ENCODE results near the gene MAP2K5.

The MAP2K5 gene

GRCh38 chr15:67594770-67595169 lies 52.3 kb downstream of the MAP2K5 start:
- Histone ChIP-seq H3K27me3 (ENCODE audit: insufficient read depth, low read length, poor library complexity) (no peaks in the 10 kb centered on the region), H3K4me2 (ENCODE audit: low read length) (no peak overlapping the region), H3K56ac (ENCODE audit: low read length) (no peak overlapping the region), H2AK5ac (ENCODE audit: low read length) (no peak overlapping the region), H3K18ac (ENCODE audit: low read length) (no peak overlapping the region), H4K8ac (ENCODE audit: low read depth, low read length) (no peak overlapping the region), H3K23ac (ENCODE audit: low read length) (no peak overlapping the region), H3K4me1 (ENCODE audit: control insufficient read depth, low read depth, low read length) (no peaks in the 10 kb centered on the region), H3K79me1 (ENCODE audit: low read length) (no peaks in the 10 kb centered on the region), H3K4me3 (ENCODE audit: low read length) (no peak overlapping the region), H3K36me3 (ENCODE audit: control insufficient read depth, insufficient read depth, low read length) (no peaks in the 10 kb centered on the region), H3K9ac (ENCODE audit: low read length) (no peak overlapping the region), H2BK5ac (ENCODE audit: low read length) (no peak overlapping the region), H4K5ac (ENCODE audit: low read length) (no peak overlapping the region), H2BK15ac (replicated peaks; ENCODE audit: low read depth) (no peak overlapping the region), H3K4ac (ENCODE audit: low read depth, low read length) (no peak overlapping the region), H2BK120ac (ENCODE audit: low read depth, low read length) (no peak overlapping the region), H3K27ac (ENCODE audit: low read depth, low read length) (no peak overlapping the region), H3K79me2 (ENCODE audit: control insufficient read depth, insufficient read depth, low read length) (no peaks in the 10 kb centered on the region)
- no peak for DNase-seq

DNA sequence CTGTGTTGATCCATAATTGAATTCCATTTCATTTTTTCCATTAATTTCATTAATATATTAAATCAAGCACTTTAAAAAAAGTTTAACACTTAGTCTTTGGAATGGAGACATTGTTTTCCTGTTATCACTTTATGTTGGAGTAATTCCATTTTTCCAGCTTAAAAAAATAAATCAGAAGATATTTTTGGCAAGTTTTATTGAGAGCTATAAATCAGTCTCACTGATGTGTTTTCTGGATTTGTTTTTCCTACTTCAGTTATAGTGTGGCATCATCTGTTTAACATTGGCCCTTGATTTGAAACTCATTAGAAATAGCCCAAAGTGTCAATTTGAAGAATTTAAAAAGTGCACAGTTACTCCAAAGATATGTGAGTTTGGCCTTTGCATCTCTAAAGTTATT lies 53.1 kb downstream of the MAP2K5 start:
- no peaks in the 10 kb centered on the region for H3K4me1 ChIP-seq (ENCODE audit: control insufficient read depth, low read depth, low read length)
- H3K56ac ChIP-seq (ENCODE audit: low read length): no peak overlapping the region
- no peaks in the 10 kb centered on the region for H3K27me3 ChIP-seq (ENCODE audit: insufficient read depth, low read length, poor library complexity)
- no peak overlapping the region for H3K4me3 ChIP-seq (ENCODE audit: low read length)
- H3K79me1 ChIP-seq (ENCODE audit: low read length): no peaks in the 10 kb centered on the region
- no peak overlapping the region for H3K27ac ChIP-seq (ENCODE audit: low read depth, low read length)
- no peak overlapping the region for H2AK5ac ChIP-seq (ENCODE audit: low read length)
- no peak overlapping the region for H3K18ac ChIP-seq (ENCODE audit: low read length)
- no peaks in the 10 kb centered on the region for H3K79me2 ChIP-seq (ENCODE audit: control insufficient read depth, insufficient read depth, low read length)
- H4K8ac ChIP-seq (ENCODE audit: low read depth, low read length): no peak overlapping the region
- H3K4me2 ChIP-seq (ENCODE audit: low read length): no peak overlapping the region
- H2BK5ac ChIP-seq (ENCODE audit: low read length): no peak overlapping the region
- H3K36me3 ChIP-seq (ENCODE audit: control insufficient read depth, insufficient read depth, low read length): no peaks in the 10 kb centered on the region
- no peak overlapping the region for H3K23ac ChIP-seq (ENCODE audit: low read length)
- DNase-seq: no peak
- H2BK120ac ChIP-seq (ENCODE audit: low read depth, low read length): no peak overlapping the region
- H3K4ac ChIP-seq (ENCODE audit: low read depth, low read length): no peak overlapping the region
- no peak overlapping the region for H3K9ac ChIP-seq (ENCODE audit: low read length)
- no peak overlapping the region for H4K5ac ChIP-seq (ENCODE audit: low read length)
- H2BK15ac ChIP-seq (replicated peaks; ENCODE audit: low read depth): no peak overlapping the region

DNA sequence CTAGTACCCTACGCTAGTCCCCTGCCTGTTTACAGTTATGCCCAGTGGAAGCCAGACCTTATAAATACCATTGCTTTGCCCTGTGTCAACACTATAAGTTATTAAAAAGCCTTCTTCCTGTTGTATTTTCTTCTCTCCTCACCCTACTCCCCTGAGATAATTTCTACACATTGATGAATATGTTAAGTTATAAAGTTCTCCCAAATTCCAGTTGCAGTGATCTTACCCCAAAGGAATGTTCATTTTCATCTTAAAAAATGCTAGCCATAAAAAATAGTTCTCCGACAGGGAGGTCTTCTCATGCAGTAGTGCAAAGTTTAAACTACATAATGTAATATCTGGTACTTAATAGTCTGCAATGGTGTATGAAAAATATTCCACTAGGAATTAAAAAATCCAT lies 58.6 kb downstream of the MAP2K5 start:
- Histone ChIP-seq H3K56ac (ENCODE audit: low read length) (no peak overlapping the region), H2BK15ac (replicated peaks; ENCODE audit: low read depth) (no peak overlapping the region), H3K4me2 (ENCODE audit: low read length) (no peak overlapping the region), H3K9ac (ENCODE audit: low read length) (no peak overlapping the region), H3K36me3 (ENCODE audit: control insufficient read depth, insufficient read depth, low read length) (no peaks in the 10 kb centered on the region), H3K4me3 (ENCODE audit: low read length) (no peak overlapping the region), H3K27ac (ENCODE audit: low read depth, low read length) (no peak overlapping the region), H3K79me2 (ENCODE audit: control insufficient read depth, insufficient read depth, low read length) (no peaks in the 10 kb centered on the region), H2BK5ac (ENCODE audit: low read length) (no peak overlapping the region), H2AK5ac (ENCODE audit: low read length) (no peak overlapping the region), H3K4me1 (ENCODE audit: control insufficient read depth, low read depth, low read length) (no peaks in the 10 kb centered on the region), H3K23ac (ENCODE audit: low read length) (no peak overlapping the region), H3K18ac (ENCODE audit: low read length) (no peak overlapping the region), H3K4ac (ENCODE audit: low read depth, low read length) (no peak overlapping the region), H3K27me3 (ENCODE audit: insufficient read depth, low read length, poor library complexity) (no peaks in the 10 kb centered on the region), H3K79me1 (ENCODE audit: low read length) (no peaks in the 10 kb centered on the region), H2BK120ac (ENCODE audit: low read depth, low read length) (no peak overlapping the region), H4K8ac (ENCODE audit: low read depth, low read length) (no peak overlapping the region), H4K5ac (ENCODE audit: low read length) (no peak overlapping the region)
- WGBS (ENCODE audit: extremely low coverage, insufficient coverage, low lambda C conversion rate): no CpG with 5 or more reads among the region's 2 CpGs
- DNase-seq: no peak

GRCh38 chr15:67603063-67603462 lies 60.6 kb downstream of the MAP2K5 start:
- no peak overlapping the region for H3K4me3 ChIP-seq (ENCODE audit: low read length)
- H4K8ac ChIP-seq (ENCODE audit: low read depth, low read length): no peak overlapping the region
- no peak overlapping the region for H3K27ac ChIP-seq (ENCODE audit: low read depth, low read length)
- no peak overlapping the region for H4K5ac ChIP-seq (ENCODE audit: low read length)
- H3K4ac ChIP-seq (ENCODE audit: low read depth, low read length): no peak overlapping the region
- H3K79me1 ChIP-seq (ENCODE audit: low read length): no peaks in the 10 kb centered on the region
- H3K56ac ChIP-seq (ENCODE audit: low read length): no peak overlapping the region
- no peaks in the 10 kb centered on the region for H3K4me1 ChIP-seq (ENCODE audit: control insufficient read depth, low read depth, low read length)
- no peak overlapping the region for H3K9ac ChIP-seq (ENCODE audit: low read length)
- H3K23ac ChIP-seq (ENCODE audit: low read length): no peak overlapping the region
- H3K36me3 ChIP-seq (ENCODE audit: control insufficient read depth, insufficient read depth, low read length): no peaks in the 10 kb centered on the region
- H3K79me2 ChIP-seq (ENCODE audit: control insufficient read depth, insufficient read depth, low read length): no peaks in the 10 kb centered on the region
- no peaks in the 10 kb centered on the region for H3K27me3 ChIP-seq (ENCODE audit: insufficient read depth, low read length, poor library complexity)
- H3K18ac ChIP-seq (ENCODE audit: low read length): no peak overlapping the region
- WGBS (ENCODE audit: extremely low coverage, insufficient coverage, low lambda C conversion rate): no CpG with 5 or more reads among the region's 4 CpGs
- DNase-seq: no peak
- H3K4me2 ChIP-seq (ENCODE audit: low read length): no peak overlapping the region
- H2AK5ac ChIP-seq (ENCODE audit: low read length): no peak overlapping the region
- no peak overlapping the region for H2BK5ac ChIP-seq (ENCODE audit: low read length)
- H2BK15ac ChIP-seq (replicated peaks; ENCODE audit: low read depth): no peak overlapping the region
- no peak overlapping the region for H2BK120ac ChIP-seq (ENCODE audit: low read depth, low read length)

DNA sequence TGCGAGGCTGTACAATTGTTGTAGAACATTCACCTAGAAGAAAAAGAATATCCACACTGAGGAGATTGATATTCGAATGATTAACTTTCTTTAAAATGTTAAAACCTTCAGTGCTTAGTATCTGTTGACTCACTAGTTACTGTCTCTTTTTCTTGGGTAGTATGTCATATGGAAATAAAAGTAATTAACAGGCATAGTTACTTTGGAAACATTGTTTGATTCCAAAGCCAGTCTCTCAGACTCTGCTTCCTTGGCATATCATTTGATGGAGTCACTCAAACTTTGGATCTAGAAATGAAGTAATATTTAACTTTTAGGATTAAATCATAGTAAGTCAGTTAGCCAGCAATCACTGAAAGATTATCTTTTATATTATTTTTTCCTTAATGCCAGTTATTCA lies 63.4 kb downstream of the MAP2K5 start:
- H3K23ac ChIP-seq (ENCODE audit: low read length): no peak overlapping the region
- no peaks in the 10 kb centered on the region for H3K27me3 ChIP-seq (ENCODE audit: insufficient read depth, low read length, poor library complexity)
- H4K8ac ChIP-seq (ENCODE audit: low read depth, low read length): no peak overlapping the region
- no peak for DNase-seq
- H3K27ac ChIP-seq (ENCODE audit: low read depth, low read length): no peak overlapping the region
- no peak overlapping the region for H2BK15ac ChIP-seq (replicated peaks; ENCODE audit: low read depth)
- no peaks in the 10 kb centered on the region for H3K79me2 ChIP-seq (ENCODE audit: control insufficient read depth, insufficient read depth, low read length)
- no peak overlapping the region for H3K9ac ChIP-seq (ENCODE audit: low read length)
- no peak overlapping the region for H3K56ac ChIP-seq (ENCODE audit: low read length)
- no peaks in the 10 kb centered on the region for H3K4me1 ChIP-seq (ENCODE audit: control insufficient read depth, low read depth, low read length)
- H2BK5ac ChIP-seq (ENCODE audit: low read length): no peak overlapping the region
- H2BK120ac ChIP-seq (ENCODE audit: low read depth, low read length): no peak overlapping the region
- no CpG with 5 or more reads among the region's 2 CpGs for WGBS (ENCODE audit: extremely low coverage, insufficient coverage, low lambda C conversion rate)
- H3K4me3 ChIP-seq (ENCODE audit: low read length): no peak overlapping the region
- no peaks in the 10 kb centered on the region for H3K36me3 ChIP-seq (ENCODE audit: control insufficient read depth, insufficient read depth, low read length)
- no peak overlapping the region for H2AK5ac ChIP-seq (ENCODE audit: low read length)
- no peak overlapping the region for H3K4ac ChIP-seq (ENCODE audit: low read depth, low read length)
- no peaks in the 10 kb centered on the region for H3K79me1 ChIP-seq (ENCODE audit: low read length)
- H3K18ac ChIP-seq (ENCODE audit: low read length): no peak overlapping the region
- no peak overlapping the region for H3K4me2 ChIP-seq (ENCODE audit: low read length)
- H4K5ac ChIP-seq (ENCODE audit: low read length): no peak overlapping the region

DNA sequence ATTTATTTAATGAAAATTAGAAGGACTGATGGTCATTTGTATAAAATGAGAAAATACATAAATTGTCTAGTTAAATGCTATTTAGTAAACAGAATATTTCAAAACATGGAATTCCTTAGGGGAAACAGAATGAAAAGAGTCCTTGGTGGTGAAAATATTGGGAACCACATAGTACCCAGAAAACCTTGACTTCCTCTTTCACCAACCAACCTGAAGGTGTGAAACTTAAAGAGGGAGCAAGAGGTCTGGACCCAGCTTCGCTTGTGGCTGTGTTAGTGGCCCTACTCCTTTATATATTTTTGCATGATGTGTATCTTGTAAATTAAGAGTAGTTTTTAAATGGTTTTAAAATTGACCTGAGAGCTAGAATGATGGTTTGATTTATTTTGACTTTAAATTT lies 64.2 kb downstream of the MAP2K5 start:
- Histone ChIP-seq H2BK15ac (replicated peaks; ENCODE audit: low read depth) (no peak overlapping the region), H2BK5ac (ENCODE audit: low read length) (no peak overlapping the region), H3K23ac (ENCODE audit: low read length) (no peak overlapping the region), H3K79me2 (ENCODE audit: control insufficient read depth, insufficient read depth, low read length) (no peaks in the 10 kb centered on the region), H3K27me3 (ENCODE audit: insufficient read depth, low read length, poor library complexity) (no peaks in the 10 kb centered on the region), H3K18ac (ENCODE audit: low read length) (no peak overlapping the region), H2AK5ac (ENCODE audit: low read length) (no peak overlapping the region), H3K9ac (ENCODE audit: low read length) (no peak overlapping the region), H3K4ac (ENCODE audit: low read depth, low read length) (no peak overlapping the region), H4K8ac (ENCODE audit: low read depth, low read length) (no peak overlapping the region), H3K4me3 (ENCODE audit: low read length) (no peak overlapping the region), H3K36me3 (ENCODE audit: control insufficient read depth, insufficient read depth, low read length) (no peaks in the 10 kb centered on the region), H3K79me1 (ENCODE audit: low read length) (no peaks in the 10 kb centered on the region), H3K27ac (ENCODE audit: low read depth, low read length) (no peak overlapping the region), H4K5ac (ENCODE audit: low read length) (no peak overlapping the region), H2BK120ac (ENCODE audit: low read depth, low read length) (no peak overlapping the region), H3K4me1 (ENCODE audit: control insufficient read depth, low read depth, low read length) (no peaks in the 10 kb centered on the region), H3K4me2 (ENCODE audit: low read length) (no peak overlapping the region), H3K56ac (ENCODE audit: low read length) (no peak overlapping the region)
- WGBS (ENCODE audit: extremely low coverage, insufficient coverage, low lambda C conversion rate): no CpG with 5 or more reads among the region's 1 CpG
- DNase-seq: no peak
